ENCODE data around the gene DGCR6.
"Not testable (repeated sequence)": the region's sequence is repeated elsewhere in the genome, so short reads cannot be mapped to it uniquely, and the experiment has no call there.

Gene DGCR6

DNA sequence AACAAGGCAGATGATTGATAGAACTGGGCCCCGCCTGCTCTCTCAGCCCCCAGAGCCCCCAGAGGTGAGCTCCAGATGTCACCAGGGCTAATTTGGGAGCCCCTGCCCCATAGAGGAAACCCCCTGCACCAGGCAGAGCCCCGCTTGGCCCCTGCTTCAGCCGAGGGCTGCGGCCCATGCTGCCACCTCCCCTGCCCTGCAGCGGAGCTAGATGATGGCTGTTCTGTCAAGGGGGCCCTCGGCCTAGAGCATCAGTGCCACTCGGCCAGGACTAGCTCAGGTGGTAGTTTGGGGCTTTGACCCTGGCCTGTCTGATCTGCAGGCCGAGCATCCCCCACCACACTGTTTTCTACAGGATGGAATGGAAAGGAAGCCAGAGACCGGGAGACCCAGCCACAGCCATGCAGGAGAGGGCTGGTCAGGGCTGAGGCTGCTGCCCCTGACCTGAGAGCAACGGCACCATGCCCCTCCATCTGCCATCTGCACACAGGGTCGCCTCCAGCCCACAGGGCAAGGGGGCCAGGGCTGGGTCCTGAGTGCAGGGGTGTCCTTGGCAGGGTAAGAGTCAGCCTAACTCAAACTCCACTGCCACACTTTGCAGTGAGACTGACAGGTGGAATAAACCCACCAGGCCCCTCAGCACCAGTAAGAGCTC, 54.2 kb downstream of the DGCR6 start:
- DNase-seq (ENCODE audit: low read depth in 2 of 2), result not testable (repeated sequence)

DNA sequence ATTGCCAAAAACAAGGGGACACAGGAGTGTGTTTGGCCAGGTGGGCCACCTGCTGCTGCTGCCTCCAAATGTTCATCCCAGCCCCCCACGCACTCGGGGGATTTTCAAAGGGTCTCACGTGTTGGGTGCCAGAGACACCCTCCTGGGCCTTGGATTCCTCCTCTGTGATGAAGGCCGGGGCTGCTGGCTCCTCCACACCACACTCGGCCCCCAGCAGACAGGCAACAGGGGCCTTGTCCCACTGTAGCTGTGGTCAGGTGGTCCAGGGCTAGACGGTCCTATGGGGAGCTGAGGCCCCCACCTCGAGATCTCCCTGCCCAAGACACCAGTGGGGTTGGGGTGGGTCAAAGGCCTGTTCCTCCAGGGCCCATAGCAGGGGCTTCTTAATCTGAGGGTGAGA, 55.1 kb downstream of the DGCR6 start:
- not testable (repeated sequence) for DNase-seq (ENCODE audit: low read depth in 2 of 2)
